ENCODE results near the gene FBXO3. TPM values are rescaled to one million over a fixed set of nuclear protein-coding genes. Genes with fewer than 3 reads are reported as not detected.

Gene FBXO3
- total RNA-seq, 1 donor from 2014 or later: 29.7 TPM

GRCh38 chr11:33691066-33691864, 83.1 kb downstream of the FBXO3 start:
- Histone ChIP-seq H3K4me3 (peak overlapping the region in 1 of 2 donors; percentile 23), H3K36me3 (no peaks in the 10 kb centered on the region), H3K9me3 (no peaks in the 10 kb centered on the region), H3K27ac (peak overlapping the region; percentile 81), H3K4me1 (peaks cover 56% of the 10 kb centered on the region), H3K27me3 (no peaks in the 10 kb centered on the region)
- intact Hi-C loops (cut with DNase I): no loop called here
- DNase-seq (ENCODE audit: extremely low spot score in 2 of 2): no peak
- peak in 1 of 2 donors; percentile 7 for TF ChIP-seq POLR2AphosphoS5 (IDR thresholded peaks at IDR 0.05; ENCODE audit: insufficient read depth in 1 of 2, low read depth in 1 of 2)
- no peak for TF ChIP-seq POLR2A (IDR thresholded peaks at IDR 0.05)

Other genes with a start within 250 kb of the FBXO3 start
- gene C11orf91, start 73.7 kb downstream of the FBXO3 start, total RNA-seq: not detected
- gene CD59, start 38.1 kb downstream of the FBXO3 start, total RNA-seq: 272 TPM
- gene LMO2, start 117.6 kb upstream of the FBXO3 start, total RNA-seq: 26.5 TPM